Body of pancreas (tissue), 4 donors: ENCODE results near the gene FBXL5.

ENCODE experiments used
- POLR2A ChIP-seq, 3 donors: fragments of 450-650 bp; IDR thresholded peaks; one replicate each; pipeline ENCODE4 v1.6.1; 2016; ENCODE audit warnings: antibody characterized with exemption in 3 of 3, mild to moderate bottlenecking in 2 of 3
- TF ChIP-seq, protein P1 (sequence below), 7 experiments: fragments of 450-650 bp in 4 of 7; fragments of 200-600 bp in 3 of 7; sonication (generic) in 3 of 7; IDR thresholded peaks; one replicate each; pipeline ENCODE4 v1.5.1; 2016 to 2019; ENCODE audit warnings: antibody characterized with exemption in 7 of 7

- TF ChIP-seq, protein P1, sequence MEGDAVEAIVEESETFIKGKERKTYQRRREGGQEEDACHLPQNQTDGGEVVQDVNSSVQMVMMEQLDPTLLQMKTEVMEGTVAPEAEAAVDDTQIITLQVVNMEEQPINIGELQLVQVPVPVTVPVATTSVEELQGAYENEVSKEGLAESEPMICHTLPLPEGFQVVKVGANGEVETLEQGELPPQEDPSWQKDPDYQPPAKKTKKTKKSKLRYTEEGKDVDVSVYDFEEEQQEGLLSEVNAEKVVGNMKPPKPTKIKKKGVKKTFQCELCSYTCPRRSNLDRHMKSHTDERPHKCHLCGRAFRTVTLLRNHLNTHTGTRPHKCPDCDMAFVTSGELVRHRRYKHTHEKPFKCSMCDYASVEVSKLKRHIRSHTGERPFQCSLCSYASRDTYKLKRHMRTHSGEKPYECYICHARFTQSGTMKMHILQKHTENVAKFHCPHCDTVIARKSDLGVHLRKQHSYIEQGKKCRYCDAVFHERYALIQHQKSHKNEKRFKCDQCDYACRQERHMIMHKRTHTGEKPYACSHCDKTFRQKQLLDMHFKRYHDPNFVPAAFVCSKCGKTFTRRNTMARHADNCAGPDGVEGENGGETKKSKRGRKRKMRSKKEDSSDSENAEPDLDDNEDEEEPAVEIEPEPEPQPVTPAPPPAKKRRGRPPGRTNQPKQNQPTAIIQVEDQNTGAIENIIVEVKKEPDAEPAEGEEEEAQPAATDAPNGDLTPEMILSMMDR (IDR thresholded peaks at IDR 0.05): no peak
- no peak for TF ChIP-seq POLR2A (IDR thresholded peaks at IDR 0.05)
Observed at GRCh38 chr4:15688051-15688450, 32.9 kb upstream of the FBXL5 start.
